HEK293 (cell line): Measurements from ENCODE around the gene LAMTOR4.
A peak's percentile ranks its signal among the peaks of the same experiment; 100 is the strongest.

ENCODE experiments used
- CTCF ChIA-PET: fragments of 350-600 bp; formaldehyde crosslinking; extraction: SDS; loops from one replicate; lab custom pipeline; 2021; ENCODE audit warnings: antibody characterized with exemption; lab: Yijun Ruan, JAX
- POLR2A ChIA-PET: fragments of 300-600 bp; formaldehyde crosslinking; extraction: SDS; loops from one replicate; lab custom pipeline; 2020; ENCODE audit warnings: antibody characterized with exemption, inconsistent platforms; lab: Yijun Ruan, JAX
- H3K27ac ChIP-seq: fragments of 200-500 bp; sonication (Bioruptor generic); 2 replicates; pipeline ENCODE4 v1.5.1; 2014; ENCODE audit warnings: low read depth, low read length, control low read depth, inconsistent platforms; ENCODE audit errors: extremely low read depth
- H3K36me3 ChIP-seq, 2 experiments: fragments of 200-500 bp in 1 of 2; sonication (Bioruptor generic) in 1 of 2; 1 replicate in 1 of 2; 2 replicates in 1 of 2; pipeline ENCODE4 v1.5.1; 2014 to 2017; ENCODE audit warnings: inconsistent platforms in 2 of 2, low read length in 2 of 2; ENCODE audit not compliant: control insufficient read depth in 2 of 2, insufficient read depth in 1 of 2
- H3K4me1 ChIP-seq: fragments of 200-500 bp; sonication (Bioruptor generic); 2 replicates; pipeline ENCODE4 v1.5.1; 2014; ENCODE audit warnings: mild to moderate bottlenecking, low read length, inconsistent platforms; ENCODE audit not compliant: control insufficient read depth, insufficient read depth
- H3K4me3 ChIP-seq: 2 replicates; pipeline ENCODE4 v1.5.1; 2011; ENCODE audit warnings: low read depth, mild to moderate bottlenecking, control low read depth, low read length, moderate library complexity
- H3K9me3 ChIP-seq: fragments of 200-500 bp; sonication (Bioruptor generic); 2 replicates; pipeline ENCODE4 v1.5.1; 2014; ENCODE audit warnings: low read depth, low read length, inconsistent platforms; ENCODE audit not compliant: control insufficient read depth, insufficient read depth
- EGR2 ChIP-seq: fragments of 450-650 bp; formaldehyde crosslinking; IDR thresholded peaks from 2 replicates; pipeline ENCODE4 v1.5.1; 2016; ENCODE audit warnings: low read depth, missing biosample characterization, missing genetic modification characterization
- GLIS1 ChIP-seq: fragments of 450-650 bp; formaldehyde crosslinking; IDR thresholded peaks from 2 replicates; pipeline ENCODE4 v1.5.1; 2016; ENCODE audit warnings: missing biosample characterization, missing genetic modification characterization
- GLIS2 ChIP-seq: fragments of 450-650 bp; formaldehyde crosslinking; IDR thresholded peaks from 2 replicates; pipeline ENCODE4 v1.5.1; 2016; ENCODE audit warnings: missing biosample characterization, missing genetic modification characterization
- KLF9 ChIP-seq: fragments of 450-650 bp; formaldehyde crosslinking; IDR thresholded peaks from 2 replicates; pipeline ENCODE4 v1.5.1; 2016; ENCODE audit warnings: missing biosample characterization, missing genetic modification characterization, low read depth
- REPIN1 ChIP-seq: fragments of 450-650 bp; formaldehyde crosslinking; IDR thresholded peaks from 2 replicates; pipeline ENCODE4 v1.5.1; 2017; ENCODE audit warnings: missing biosample characterization, missing genetic modification characterization, low read depth
- SCRT1 ChIP-seq: fragments of 450-650 bp; formaldehyde crosslinking; IDR thresholded peaks from 2 replicates; pipeline ENCODE4 v1.5.1; 2016; ENCODE audit warnings: missing biosample characterization, missing genetic modification characterization, borderline replicate concordance
- SP2 ChIP-seq: fragments of 450-650 bp; formaldehyde crosslinking; IDR thresholded peaks from 2 replicates; pipeline ENCODE4 v1.5.1; 2016; ENCODE audit warnings: missing biosample characterization, missing genetic modification characterization
- SP3 ChIP-seq: fragments of 450-650 bp; formaldehyde crosslinking; IDR thresholded peaks from 2 replicates; pipeline ENCODE4 v1.5.1; 2016; ENCODE audit warnings: missing biosample characterization, missing genetic modification characterization
- WT1 ChIP-seq: fragments of 450-650 bp; formaldehyde crosslinking; IDR thresholded peaks from 2 replicates; pipeline ENCODE4 v1.5.1; 2016; ENCODE audit warnings: missing biosample characterization, missing genetic modification characterization
- YY1 ChIP-seq: fragments of 450-650 bp; formaldehyde crosslinking; IDR thresholded peaks from 2 replicates; pipeline ENCODE4 v1.5.1; 2018; ENCODE audit warnings: missing biosample characterization, missing genetic modification characterization
- ZFHX2 ChIP-seq: fragments of 450-650 bp; formaldehyde crosslinking; conservative IDR thresholded peaks from 2 replicates; pipeline ENCODE4 v1.5.1; 2016; ENCODE audit warnings: missing biosample characterization, missing genetic modification characterization
- ZIC2 ChIP-seq: fragments of 450-650 bp; formaldehyde crosslinking; IDR thresholded peaks from 2 replicates; pipeline ENCODE4 v1.5.1; 2016; ENCODE audit warnings: missing biosample characterization, missing genetic modification characterization
- ZNF121 ChIP-seq: fragments of 450-650 bp; formaldehyde crosslinking; IDR thresholded peaks from 2 replicates; pipeline ENCODE4 v1.5.1; 2016; ENCODE audit warnings: missing biosample characterization, missing genetic modification characterization
- ZNF169 ChIP-seq: fragments of 450-650 bp; formaldehyde crosslinking; IDR thresholded peaks from 2 replicates; pipeline ENCODE4 v1.5.1; 2016; ENCODE audit warnings: missing biosample characterization, missing genetic modification characterization
- ZNF221 ChIP-seq: fragments of 450-650 bp; formaldehyde crosslinking; IDR thresholded peaks from 2 replicates; pipeline ENCODE4 v1.5.1; 2017; ENCODE audit warnings: missing biosample characterization, missing genetic modification characterization, borderline replicate concordance
- ZNF311 ChIP-seq: fragments of 450-650 bp; formaldehyde crosslinking; IDR thresholded peaks from 2 replicates; pipeline ENCODE4 v1.5.1; 2017; ENCODE audit warnings: missing biosample characterization, missing genetic modification characterization, borderline replicate concordance
- ZNF473 ChIP-seq: fragments of 450-650 bp; formaldehyde crosslinking; IDR thresholded peaks from 2 replicates; pipeline ENCODE4 v1.5.1; 2017; ENCODE audit warnings: missing biosample characterization, missing genetic modification characterization
- ZNF530 ChIP-seq: fragments of 450-650 bp; formaldehyde crosslinking; IDR thresholded peaks from 2 replicates; pipeline ENCODE4 v1.5.1; 2016; ENCODE audit warnings: low read depth, missing biosample characterization, missing genetic modification characterization
- ZNF600 ChIP-seq: fragments of 450-650 bp; formaldehyde crosslinking; IDR thresholded peaks from 2 replicates; pipeline ENCODE4 v1.5.1; 2016; ENCODE audit warnings: missing biosample characterization, missing genetic modification characterization
- ZNF629 ChIP-seq: fragments of 450-650 bp; formaldehyde crosslinking; IDR thresholded peaks from 2 replicates; pipeline ENCODE4 v1.5.1; 2017; ENCODE audit warnings: missing biosample characterization, missing genetic modification characterization
- ZNF707 ChIP-seq: fragments of 450-650 bp; formaldehyde crosslinking; IDR thresholded peaks from 2 replicates; pipeline ENCODE4 v1.5.1; 2016; ENCODE audit warnings: missing biosample characterization, missing genetic modification characterization
- ZNF76 ChIP-seq: fragments of 450-650 bp; formaldehyde crosslinking; IDR thresholded peaks from 2 replicates; pipeline ENCODE4; 2016; ENCODE audit warnings: low read depth, missing biosample characterization, missing genetic modification characterization, borderline replicate concordance
- ZNF791 ChIP-seq: fragments of 450-650 bp; formaldehyde crosslinking; IDR thresholded peaks from 2 replicates; pipeline ENCODE4 v1.5.1; 2016; ENCODE audit warnings: missing biosample characterization, missing genetic modification characterization
- ZNF843 ChIP-seq: fragments of 450-650 bp; formaldehyde crosslinking; IDR thresholded peaks from 2 replicates; pipeline ENCODE4 v1.5.1; 2016; ENCODE audit warnings: missing biosample characterization, missing genetic modification characterization
- ZSCAN23 ChIP-seq: fragments of 450-650 bp; formaldehyde crosslinking; IDR thresholded peaks from 2 replicates; pipeline ENCODE4 v1.5.1; 2016; ENCODE audit warnings: missing biosample characterization, missing genetic modification characterization
- TF ChIP-seq, protein P1 (sequence below): fragments of 450-650 bp; formaldehyde crosslinking; IDR thresholded peaks from 2 replicates; pipeline ENCODE4 v1.5.1; 2016; ENCODE audit warnings: missing biosample characterization, missing genetic modification characterization
- TF ChIP-seq, protein P2 (sequence below): fragments of 450-650 bp; formaldehyde crosslinking; IDR thresholded peaks from 2 replicates; pipeline ENCODE4 v1.5.1; 2016; ENCODE audit warnings: missing biosample characterization, missing genetic modification characterization

Gene LAMTOR4

DNA sequence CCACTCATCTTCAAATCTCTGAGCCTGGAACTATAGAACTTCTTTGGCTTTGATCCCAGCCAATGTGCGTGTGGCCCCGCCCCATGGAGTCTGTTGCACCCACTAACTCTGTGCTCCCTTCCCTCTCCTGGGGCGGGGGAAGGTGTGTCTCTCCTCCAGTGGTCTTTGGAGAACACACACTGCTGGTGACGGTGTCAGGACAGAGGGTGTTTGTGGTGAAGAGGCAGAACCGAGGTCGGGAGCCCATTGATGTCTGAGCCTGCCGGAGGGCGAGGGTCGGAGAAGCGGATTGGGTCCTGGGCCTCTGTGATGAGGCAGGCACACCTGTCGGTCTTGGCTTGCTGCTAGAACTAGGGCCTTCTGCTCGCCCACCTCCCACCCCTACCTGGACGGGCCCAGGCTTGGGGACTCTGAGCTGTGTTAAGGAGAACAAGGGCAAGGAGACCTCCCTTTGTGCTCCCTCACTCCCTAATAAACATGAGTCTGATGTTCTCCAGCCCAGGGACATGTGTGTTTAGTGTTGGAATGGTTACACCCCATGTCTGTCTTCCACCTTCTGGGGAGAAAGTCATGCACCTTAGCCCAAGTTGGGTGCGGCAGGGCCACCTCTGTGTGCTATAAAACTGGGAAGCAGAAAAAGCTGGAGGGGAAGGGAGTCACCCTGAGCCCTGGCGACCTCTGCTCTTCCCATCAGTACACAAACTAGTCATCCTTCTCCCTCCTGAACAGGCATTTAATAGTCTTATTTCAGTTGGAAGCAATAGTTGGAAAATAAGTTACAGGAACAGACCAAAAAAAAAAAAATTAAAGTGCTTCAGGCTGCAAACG lies 5.2 kb downstream of the LAMTOR4 start (continued):
- TF ChIP-seq, protein P1, sequence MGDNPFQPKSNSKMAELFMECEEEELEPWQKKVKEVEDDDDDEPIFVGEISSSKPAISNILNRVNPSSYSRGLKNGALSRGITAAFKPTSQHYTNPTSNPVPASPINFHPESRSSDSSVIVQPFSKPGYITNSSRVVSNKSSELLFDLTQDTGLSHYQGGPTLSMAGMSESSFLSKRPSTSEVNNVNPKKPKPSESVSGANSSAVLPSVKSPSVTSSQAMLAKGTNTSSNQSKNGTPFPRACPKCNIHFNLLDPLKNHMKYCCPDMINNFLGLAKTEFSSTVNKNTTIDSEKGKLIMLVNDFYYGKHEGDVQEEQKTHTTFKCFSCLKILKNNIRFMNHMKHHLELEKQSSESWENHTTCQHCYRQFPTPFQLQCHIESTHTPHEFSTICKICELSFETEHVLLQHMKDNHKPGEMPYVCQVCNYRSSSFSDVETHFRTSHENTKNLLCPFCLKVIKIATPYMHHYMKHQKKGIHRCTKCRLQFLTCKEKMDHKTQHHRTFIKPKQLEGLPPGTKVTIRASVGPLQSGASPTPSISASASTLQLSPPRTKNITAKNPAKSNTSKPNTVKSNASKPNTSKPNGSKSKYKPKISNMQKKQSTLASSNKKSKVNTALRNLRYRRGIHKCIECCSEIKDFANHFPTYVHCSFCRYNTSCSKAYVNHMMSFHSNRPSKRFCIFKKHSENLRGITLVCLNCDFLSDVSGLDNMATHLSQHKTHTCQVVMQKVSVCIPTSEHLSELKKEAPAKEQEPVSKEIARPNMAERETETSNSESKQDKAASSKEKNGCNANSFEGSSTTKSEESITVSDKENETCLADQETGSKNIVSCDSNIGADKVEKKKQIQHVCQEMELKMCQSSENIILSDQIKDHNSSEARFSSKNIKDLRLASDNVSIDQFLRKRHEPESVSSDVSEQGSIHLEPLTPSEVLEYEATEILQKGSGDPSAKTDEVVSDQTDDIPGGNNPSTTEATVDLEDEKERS (tag by site-specific recombination) = no peak
- no peak for TF ChIP-seq ZNF530
- TF ChIP-seq REPIN1 (tag by site-specific recombination) = no peak
- no peak for TF ChIP-seq ZNF311
- no peak for TF ChIP-seq ZSCAN23 (tag by site-specific recombination)
- peak; percentile 97 for TF ChIP-seq SCRT1 (tag by site-specific recombination)
- no peak for TF ChIP-seq ZNF221
- no peak for TF ChIP-seq ZNF473
- TF ChIP-seq ZNF121 (tag by site-specific recombination) = no peak
- TF ChIP-seq ZFHX2 (tag by site-specific recombination) = no peak
- TF ChIP-seq, protein P2, sequence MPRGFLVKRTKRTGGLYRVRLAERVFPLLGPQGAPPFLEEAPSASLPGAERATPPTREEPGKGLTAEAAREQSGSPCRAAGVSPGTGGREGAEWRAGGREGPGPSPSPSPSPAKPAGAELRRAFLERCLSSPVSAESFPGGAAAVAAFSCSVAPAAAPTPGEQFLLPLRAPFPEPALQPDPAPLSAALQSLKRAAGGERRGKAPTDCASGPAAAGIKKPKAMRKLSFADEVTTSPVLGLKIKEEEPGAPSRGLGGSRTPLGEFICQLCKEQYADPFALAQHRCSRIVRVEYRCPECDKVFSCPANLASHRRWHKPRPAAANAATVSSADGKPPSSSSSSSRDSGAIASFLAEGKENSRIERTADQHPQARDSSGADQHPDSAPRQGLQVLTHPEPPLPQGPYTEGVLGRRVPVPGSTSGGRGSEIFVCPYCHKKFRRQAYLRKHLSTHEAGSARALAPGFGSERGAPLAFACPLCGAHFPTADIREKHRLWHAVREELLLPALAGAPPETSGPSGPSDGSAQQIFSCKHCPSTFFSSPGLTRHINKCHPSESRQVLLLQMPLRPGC = no peak

DNA sequence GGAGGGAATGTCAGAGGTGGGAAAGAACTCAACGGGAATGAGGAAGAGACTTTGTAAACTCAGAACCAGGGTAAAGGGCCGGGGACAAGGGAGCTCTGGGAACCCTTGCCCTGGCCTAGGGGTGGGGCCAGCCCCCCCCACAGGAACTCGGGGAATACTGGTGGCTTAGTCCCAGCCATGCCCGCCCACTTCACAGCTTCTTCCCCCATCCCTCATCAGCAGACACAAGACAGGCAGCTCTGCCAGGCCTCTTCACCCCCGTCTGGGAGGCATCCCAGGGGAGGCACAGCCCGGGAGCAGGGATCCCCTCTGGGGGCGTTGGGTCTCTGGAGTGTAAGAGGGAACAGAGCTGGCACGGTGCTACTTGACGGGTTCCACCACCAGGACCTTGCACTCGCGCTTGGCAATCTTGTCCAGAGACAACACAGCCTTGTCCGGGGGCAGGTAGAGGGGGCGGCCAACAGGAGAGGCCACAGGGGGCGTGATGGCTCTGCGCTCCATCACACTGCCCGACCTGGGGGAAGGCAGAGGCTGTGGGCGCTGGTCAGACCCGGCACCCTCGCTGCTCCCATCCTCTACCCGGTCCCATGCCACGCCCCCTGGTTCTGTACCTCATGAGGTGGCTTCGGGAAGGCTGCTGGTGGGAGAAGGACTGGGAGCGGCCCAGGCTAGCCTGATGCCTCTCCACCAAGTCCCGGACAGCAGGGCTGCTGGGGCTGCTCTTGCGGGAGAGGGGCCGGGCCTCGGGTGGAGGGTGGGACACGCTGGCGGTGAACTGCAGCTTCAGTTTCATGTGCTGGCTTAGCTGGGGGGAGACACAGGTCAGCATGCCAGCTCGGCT lies 6.2 kb downstream of the LAMTOR4 start:
- Histone ChIP-seq H3K4me1 (peaks cover 6% of the 10 kb centered on the region), H3K27ac (no peak overlapping the region), H3K9me3 (no peaks in the 10 kb centered on the region), H3K4me3 (no peak overlapping the region), H3K36me3 (peaks cover 15 to 56% of the 10 kb centered on the region in 2 experiments; a peak in 2 of 3 replicates)
- POLR2A ChIA-PET = interaction anchor here (1.2 kb wide), 1 partner anchor 23 kb away, joined by 3 read pairs; the partner anchor contains the start of genes GPC2 and STAG3
- CTCF ChIA-PET = interaction anchor here (0.6 to 1.1 kb wide), 2 partner anchors 23 to 32 kb away, joined by 3 to 5 read pairs; partner anchors contain the start of genes GPC2 and STAG3
- peak; percentile 85 for TF ChIP-seq GLIS2 (tag by site-specific recombination)
- TF ChIP-seq WT1 = no peak
- peak; percentile 84 for TF ChIP-seq EGR2 (tag by site-specific recombination)
- no peak for TF ChIP-seq ZNF76 (tag by site-specific recombination)
- TF ChIP-seq SP3 (tag by site-specific recombination) = no peak
- no peak for TF ChIP-seq ZNF707
- TF ChIP-seq ZNF600 (tag by site-specific recombination) = peak; percentile 76
- TF ChIP-seq ZIC2 (tag by site-specific recombination) = peak; percentile 77
- TF ChIP-seq ZNF169 (tag by site-specific recombination) = no peak
- no peak for TF ChIP-seq ZNF629 (tag by site-specific recombination)
- no peak for TF ChIP-seq ZNF843
- no peak for TF ChIP-seq ZNF791 (tag by site-specific recombination)
- peak; percentile 51; the same call in 1 of the 2 replicates for TF ChIP-seq KLF9 (tag by site-specific recombination)
- peak; percentile 29 for TF ChIP-seq SP2 (tag by site-specific recombination)
- TF ChIP-seq ZFHX2 (tag by site-specific recombination) = peak; percentile 81
- TF ChIP-seq GLIS1 = peak; percentile 79
- TF ChIP-seq YY1 (tag by site-specific recombination) = no peak
